ENCODE data around the gene LYPD5.

Gene LYPD5

DNA sequence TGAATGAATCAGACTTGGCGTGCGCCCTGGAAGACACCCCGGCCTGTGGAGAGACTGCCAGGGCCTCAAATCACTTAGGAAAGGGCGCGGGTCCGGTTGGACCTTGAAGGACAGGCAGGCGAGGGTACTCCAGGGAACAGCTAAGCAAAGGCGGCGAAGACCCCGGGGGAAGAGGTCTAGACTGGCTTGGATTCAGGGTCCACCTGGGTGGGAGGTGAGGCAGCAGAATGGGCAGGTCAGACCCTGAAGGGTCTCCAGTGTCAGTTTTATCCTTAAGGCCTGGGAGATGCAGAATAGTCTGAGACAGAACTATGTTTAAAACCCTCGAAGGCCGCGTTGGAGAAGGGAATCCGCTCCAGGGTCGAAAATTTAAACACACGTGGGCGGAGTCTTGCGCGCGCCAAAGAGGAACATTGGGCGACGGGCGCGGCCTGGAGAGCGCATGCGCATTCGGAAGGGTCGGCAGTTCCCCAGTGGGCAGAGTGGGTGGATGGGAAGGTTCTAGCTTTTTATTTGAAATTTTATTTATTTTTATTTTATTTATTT, 46.9 kb downstream of the LYPD5 start:
- Mint-ChIP-seq H3K4me3 (peak overlapping the region; percentile 98), H3K27ac (peak overlapping the region; percentile 99), H3K36me3 (peaks cover 57% of the 10 kb centered on the region), H3K4me1 (peaks cover 81% of the 10 kb centered on the region), H3K9me3 (no peaks in the 10 kb centered on the region)
- ATAC-seq, result no peak
- DNase-seq (ENCODE audit: low spot score in 2 of 2), result peak; percentile 72 to 90

DNA sequence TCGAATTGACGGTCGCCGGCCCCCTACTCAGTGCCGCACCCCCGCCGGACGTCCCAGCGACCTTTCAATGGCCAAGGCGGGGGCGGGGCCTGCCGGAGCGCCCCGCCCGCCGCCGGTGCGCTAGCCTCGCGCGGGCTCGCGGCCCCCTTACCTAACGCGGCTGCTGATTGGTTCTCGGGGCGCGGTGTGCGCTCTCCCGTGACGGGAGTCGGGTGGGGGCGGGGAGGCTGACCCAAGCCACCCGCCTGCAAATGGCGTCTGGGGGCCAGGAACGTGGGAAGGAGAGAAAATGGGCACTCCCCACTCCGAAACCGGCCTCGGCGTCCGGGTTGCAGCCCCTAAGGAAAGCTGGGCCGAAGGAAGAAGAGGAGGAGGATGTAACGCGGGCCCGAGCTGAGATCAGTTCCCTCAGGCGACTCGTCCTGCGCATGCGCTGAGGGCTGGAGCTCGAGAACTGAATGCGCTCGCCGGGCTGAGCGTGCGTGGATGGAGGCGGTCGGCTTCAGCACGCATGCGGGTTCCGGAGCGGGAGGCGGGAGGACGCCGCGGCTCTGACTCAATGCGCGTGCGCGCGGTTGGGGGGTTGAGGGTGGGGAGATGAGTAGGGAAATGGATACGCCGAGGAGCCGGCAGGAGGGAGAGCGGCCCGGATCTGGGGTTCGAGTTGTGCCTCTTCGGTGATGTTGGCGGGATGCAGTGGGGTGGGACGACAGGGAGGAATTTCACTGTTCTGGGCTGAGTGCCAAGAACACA, 47.6 kb downstream of the LYPD5 start, which contains the start of gene SMG9:
Gene SMG9, minus strand, starts transcription at position 460 of the 753 bp plus-strand sequence. CDS start 4,221 bp downstream, outside the sequence.
- Mint-ChIP-seq H3K4me1 (peaks cover 85% of the 10 kb centered on the region), H3K27ac (peak within 1 kb of the TSS; percentile 99), H3K36me3 (peaks cover 63% of the 10 kb centered on the region), H3K9me3 (no peaks in the 10 kb centered on the region), H3K4me3 (peak within 1 kb of the TSS; percentile 98)
- DNase-seq (ENCODE audit: low spot score in 2 of 2), result peak; percentile 98 to 100
- peak; percentile 84 for ATAC-seq

DNA sequence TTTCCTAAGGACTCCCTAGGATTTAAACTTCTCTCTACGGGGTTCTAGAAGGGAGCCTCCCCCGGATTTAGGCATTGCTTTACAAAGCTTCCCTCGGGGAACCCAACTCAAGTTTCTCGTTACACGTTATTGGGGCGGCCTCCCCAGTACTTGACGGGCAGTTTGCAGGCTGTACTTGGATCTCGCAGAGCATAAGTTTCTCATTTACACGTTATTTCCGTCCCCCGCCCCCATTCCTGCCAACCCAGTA, 48.1 kb downstream of the LYPD5 start:
- Mint-ChIP-seq H3K36me3 (peaks cover 68% of the 10 kb centered on the region), H3K4me1 (peaks cover 83% of the 10 kb centered on the region), H3K27ac (peak overlapping the region; percentile 99), H3K9me3 (no peaks in the 10 kb centered on the region), H3K4me3 (peak overlapping the region; percentile 98)
- DNase-seq (ENCODE audit: low spot score in 2 of 2) (peak in 1 of 2 donors; percentile 95), ATAC-seq (no peak)

DNA sequence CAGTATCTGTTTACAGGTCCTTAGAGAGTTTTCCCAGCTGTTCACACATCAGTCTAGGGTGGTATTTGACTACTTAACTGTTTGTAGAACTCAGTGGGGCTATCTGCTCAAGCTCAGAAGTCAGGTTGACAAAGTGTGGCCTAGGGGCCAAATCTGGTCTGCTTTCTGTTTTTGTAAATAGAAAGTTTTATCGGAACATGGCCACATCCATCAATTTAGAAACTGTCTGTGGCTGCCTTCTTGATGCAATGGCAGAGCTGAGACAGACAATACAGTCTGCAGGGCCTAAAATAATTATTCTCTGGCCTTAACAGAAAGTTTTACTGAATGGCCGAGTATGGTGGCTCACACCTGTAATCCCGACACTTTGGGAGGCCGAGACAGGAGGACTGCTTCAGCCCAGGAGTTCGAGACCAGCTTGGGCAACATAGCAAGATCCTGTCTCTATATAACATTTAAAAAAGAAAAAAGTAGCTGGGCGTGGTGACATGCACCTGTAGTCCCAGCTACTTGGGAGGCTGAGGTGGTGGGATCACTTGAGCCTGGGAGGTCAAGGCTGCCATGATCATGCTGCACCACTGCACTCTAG, 49.9 kb downstream of the LYPD5 start:
- Mint-ChIP-seq H3K4me3 (peak overlapping the region; percentile 98), H3K36me3 (peaks cover 82% of the 10 kb centered on the region), H3K9me3 (no peaks in the 10 kb centered on the region), H3K4me1 (peaks cover 86% of the 10 kb centered on the region), H3K27ac (peak overlapping the region; percentile 99)
- no peak for ATAC-seq
- peak in 1 of 2 donors; percentile 67 for DNase-seq (ENCODE audit: low spot score in 2 of 2)

DNA sequence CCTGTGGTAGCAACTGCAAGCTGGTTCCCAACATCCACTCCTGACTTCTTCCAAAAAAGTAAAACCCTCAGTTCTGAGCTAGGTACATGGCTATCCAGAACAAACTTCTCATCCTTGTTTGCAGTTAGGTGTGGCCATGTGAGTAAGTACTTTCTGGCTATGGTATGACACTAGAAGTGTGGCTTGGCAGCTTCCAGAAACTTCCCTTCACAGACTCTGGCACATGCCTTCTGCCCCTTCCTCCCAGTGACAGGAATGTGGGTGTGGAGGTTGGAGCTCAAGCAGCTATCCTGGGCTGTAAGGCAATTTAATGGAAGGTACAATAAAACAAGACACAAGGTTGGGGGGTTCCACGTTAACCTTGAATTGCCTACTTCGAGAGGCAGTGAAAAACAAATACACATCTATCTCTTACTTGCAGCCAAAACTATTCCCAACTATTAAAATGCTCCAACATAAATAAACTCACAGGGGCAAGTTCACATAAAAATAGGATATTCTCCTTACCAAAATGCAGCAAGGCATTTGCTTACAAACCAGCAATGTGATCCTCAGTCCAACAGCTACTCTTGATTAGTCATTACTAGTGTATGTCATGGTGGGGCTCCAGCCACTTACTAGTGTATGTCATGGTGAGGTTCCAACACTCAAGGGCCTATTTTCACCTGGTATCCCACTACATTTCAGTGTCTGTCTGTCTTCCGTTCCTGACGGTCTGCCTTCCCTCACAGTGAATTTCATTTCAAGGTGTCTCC, 50.6 kb downstream of the LYPD5 start:
- H3K9me3 Mint-ChIP-seq, result no peaks in the 10 kb centered on the region
- no peak for DNase-seq (ENCODE audit: low spot score in 2 of 2)
- H3K4me1 Mint-ChIP-seq, result peaks cover 82% of the 10 kb centered on the region
- no peak for ATAC-seq
- H3K36me3 Mint-ChIP-seq, result peaks cover 82% of the 10 kb centered on the region
- H3K27ac Mint-ChIP-seq, result peak overlapping the region; percentile 99
- peak overlapping the region; percentile 98 for H3K4me3 Mint-ChIP-seq

DNA sequence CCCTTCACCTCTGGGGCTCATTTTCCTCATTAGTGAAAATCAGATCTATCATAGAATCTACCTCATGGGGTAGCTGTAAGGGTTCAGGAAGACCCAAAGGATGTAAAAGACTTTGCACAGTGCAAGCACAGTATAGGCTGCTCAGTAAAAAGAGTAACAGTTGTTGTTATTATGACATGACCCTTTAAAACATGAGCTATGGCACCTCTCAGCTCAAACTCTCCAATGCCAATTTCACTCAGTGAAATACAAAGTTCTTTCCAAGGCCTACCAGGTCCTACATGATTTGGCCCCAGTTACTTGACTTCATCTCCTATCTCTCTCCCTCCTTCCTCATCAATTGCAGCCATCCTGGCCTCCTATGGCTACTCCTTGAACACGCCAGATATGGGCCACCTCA, 52.3 kb downstream of the LYPD5 start:
- Mint-ChIP-seq H3K36me3 (peaks cover 82% of the 10 kb centered on the region), H3K4me1 (peaks cover 77% of the 10 kb centered on the region), H3K4me3 (no peak overlapping the region), H3K9me3 (no peaks in the 10 kb centered on the region), H3K27ac (peak overlapping the region; percentile 74)
- ATAC-seq (no peak), DNase-seq (ENCODE audit: low spot score in 2 of 2) (no peak)

DNA sequence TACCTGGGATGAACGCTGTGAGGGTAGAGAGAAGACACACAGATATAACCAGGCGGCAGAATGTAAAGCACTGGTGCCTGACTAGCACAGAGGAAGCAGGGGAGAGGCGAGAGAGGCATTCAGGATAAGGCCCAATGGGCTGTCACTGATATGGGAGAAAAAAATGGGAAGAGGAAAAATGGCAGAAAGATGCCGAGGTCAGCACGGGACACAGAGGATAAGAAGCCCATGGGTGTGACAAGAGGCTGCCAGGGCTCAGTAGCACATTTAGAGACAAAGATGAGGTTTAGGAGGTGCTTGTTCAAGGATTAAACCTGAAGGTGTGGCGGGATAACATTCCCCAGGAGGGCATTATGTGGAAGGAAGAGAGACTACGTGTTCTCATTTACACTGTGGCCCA, 53.1 kb downstream of the LYPD5 start:
- DNase-seq (ENCODE audit: low spot score in 2 of 2) (no peak), ATAC-seq (no peak)
- Mint-ChIP-seq H3K36me3 (peaks cover 82% of the 10 kb centered on the region), H3K27ac (peak overlapping the region; percentile 74), H3K4me3 (no peak overlapping the region), H3K4me1 (peaks cover 73% of the 10 kb centered on the region), H3K9me3 (no peaks in the 10 kb centered on the region)

DNA sequence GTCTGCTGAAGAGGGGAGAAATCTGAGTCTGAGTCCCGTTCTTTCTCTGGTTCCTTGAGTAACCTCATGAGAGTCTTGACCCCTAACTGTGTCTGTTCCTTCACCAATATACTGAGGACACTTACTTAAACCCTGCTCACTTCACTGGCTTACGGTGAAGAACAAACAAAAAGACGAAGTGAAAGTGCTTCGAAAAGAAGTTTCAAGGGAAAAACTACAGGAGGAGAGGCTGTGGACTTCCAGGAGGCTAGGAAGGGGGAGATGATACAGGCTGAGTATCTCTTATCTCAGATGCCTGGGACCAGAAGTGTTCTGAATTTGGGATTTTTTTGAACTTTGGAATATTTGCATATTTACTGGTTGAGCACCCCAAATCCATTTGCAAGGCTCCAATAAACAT, 53.6 kb downstream of the LYPD5 start:
- peak overlapping the region; percentile 74 for H3K27ac Mint-ChIP-seq
- H3K4me1 Mint-ChIP-seq, result peaks cover 69% of the 10 kb centered on the region
- H3K36me3 Mint-ChIP-seq, result peaks cover 86% of the 10 kb centered on the region
- no peak for DNase-seq (ENCODE audit: low spot score in 2 of 2)
- H3K9me3 Mint-ChIP-seq, result no peaks in the 10 kb centered on the region
- no peak for ATAC-seq
- H3K4me3 Mint-ChIP-seq, result peak overlapping the region; percentile 53

DNA sequence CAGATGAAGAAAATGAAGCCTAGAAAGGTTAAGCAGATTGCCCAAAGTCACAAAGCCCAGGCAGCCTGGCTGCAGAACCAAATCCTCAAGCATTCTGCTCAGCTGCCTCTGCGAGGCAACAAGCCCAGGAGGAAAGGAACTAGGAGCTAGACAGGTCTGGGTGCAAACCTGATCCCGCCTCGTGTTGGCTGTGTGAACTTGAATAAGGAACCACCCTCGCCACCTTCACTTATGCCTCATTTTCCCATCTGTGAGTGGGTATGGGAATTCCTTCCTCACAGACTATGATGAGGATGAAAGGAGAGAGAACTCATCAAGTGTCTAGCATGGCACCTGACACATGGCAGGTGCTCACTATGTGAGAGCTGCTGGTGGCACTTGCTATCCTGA, 54.0 kb downstream of the LYPD5 start:
- Mint-ChIP-seq H3K27ac (peak overlapping the region; percentile 74), H3K4me1 (peaks cover 68% of the 10 kb centered on the region), H3K4me3 (peak overlapping the region; percentile 53), H3K36me3 (peaks cover 90% of the 10 kb centered on the region), H3K9me3 (no peaks in the 10 kb centered on the region)
- DNase-seq (ENCODE audit: low spot score in 2 of 2) (no peak), ATAC-seq (no peak)

DNA sequence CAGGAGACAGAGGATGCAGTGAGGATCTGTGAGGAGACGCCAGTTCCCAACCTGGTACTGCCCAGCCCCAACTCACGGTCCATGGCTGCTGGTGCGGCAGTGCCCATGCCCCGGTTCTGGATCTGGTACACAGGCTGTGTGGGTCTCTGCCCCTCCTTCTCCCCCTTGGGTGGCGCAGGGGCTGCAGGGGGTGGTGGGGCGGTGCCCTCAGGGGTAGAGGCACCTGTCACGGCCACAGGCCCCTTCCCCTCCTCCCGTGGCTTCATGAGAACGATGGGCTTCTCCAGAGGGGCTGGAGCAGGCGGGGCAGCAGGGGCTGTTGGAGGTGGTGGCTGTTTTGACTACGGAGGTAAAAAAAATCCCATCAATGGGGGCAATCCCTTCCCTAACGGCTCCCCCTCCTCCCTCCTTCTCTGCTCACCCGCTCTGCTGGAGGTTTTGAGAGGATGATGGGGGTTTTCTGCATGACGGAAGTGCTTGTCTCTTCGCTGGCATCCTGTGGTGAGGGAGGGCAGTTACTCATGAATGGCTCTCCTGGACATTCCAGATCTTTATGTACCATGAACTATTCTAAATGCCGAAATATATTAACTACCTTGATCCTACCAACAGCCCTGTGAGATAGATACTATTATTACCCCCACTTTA, 54.6 kb downstream of the LYPD5 start:
- DNase-seq (ENCODE audit: low spot score in 2 of 2), result no peak
- H3K9me3 Mint-ChIP-seq, result no peaks in the 10 kb centered on the region
- H3K36me3 Mint-ChIP-seq, result peaks cover 96% of the 10 kb centered on the region
- ATAC-seq, result peak; percentile 36
- peak overlapping the region; percentile 53 for H3K4me3 Mint-ChIP-seq
- H3K4me1 Mint-ChIP-seq, result peaks cover 63% of the 10 kb centered on the region
- H3K27ac Mint-ChIP-seq, result peak overlapping the region; percentile 74
